Measurements from ENCODE around the gene LFNG.
"Not testable (repeated sequence)": the region's sequence is repeated elsewhere in the genome, so short reads cannot be mapped to it uniquely, and the experiment has no call there.

LFNG gene

DNA sequence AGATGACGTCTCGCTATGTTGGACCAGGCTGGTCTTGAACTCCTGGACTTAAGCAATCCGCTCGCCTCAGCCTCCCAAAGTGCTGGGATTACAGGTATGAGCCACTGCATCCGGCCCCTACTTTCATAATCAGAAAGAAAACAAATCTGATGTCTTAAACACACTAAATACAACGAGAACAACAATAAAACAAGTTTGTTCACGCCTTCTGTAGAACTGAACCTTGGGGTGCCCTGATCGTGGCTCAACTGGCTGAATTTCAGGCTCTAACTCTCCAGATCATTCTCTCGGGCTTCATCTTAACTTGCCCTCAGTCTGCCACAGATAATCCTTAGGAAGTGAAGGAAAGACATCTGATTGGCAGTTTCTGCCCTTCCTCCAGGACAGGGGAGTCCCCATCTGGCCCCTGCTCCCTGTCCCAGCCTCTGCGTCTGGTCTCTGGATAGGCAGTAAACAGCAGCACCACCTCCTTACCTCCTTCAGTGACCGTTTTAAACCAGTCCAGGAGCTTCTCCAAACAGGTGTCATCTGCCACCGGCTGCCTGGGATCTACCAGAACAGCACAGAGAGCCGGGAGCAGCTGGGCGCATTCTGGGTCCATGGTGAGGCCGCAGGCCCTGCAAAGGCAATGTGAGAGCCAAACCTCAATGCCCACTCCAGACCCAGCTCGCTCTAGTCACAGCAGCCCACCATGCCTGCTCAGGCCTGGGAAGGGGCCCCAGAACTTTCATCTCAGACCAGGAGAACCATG, 34.4 kb downstream of the LFNG start:
- no peak for DNase-seq

GRCh38 chr7:2554661-2555111, 35.1 kb downstream of the LFNG start:
- no peak for DNase-seq

DNA sequence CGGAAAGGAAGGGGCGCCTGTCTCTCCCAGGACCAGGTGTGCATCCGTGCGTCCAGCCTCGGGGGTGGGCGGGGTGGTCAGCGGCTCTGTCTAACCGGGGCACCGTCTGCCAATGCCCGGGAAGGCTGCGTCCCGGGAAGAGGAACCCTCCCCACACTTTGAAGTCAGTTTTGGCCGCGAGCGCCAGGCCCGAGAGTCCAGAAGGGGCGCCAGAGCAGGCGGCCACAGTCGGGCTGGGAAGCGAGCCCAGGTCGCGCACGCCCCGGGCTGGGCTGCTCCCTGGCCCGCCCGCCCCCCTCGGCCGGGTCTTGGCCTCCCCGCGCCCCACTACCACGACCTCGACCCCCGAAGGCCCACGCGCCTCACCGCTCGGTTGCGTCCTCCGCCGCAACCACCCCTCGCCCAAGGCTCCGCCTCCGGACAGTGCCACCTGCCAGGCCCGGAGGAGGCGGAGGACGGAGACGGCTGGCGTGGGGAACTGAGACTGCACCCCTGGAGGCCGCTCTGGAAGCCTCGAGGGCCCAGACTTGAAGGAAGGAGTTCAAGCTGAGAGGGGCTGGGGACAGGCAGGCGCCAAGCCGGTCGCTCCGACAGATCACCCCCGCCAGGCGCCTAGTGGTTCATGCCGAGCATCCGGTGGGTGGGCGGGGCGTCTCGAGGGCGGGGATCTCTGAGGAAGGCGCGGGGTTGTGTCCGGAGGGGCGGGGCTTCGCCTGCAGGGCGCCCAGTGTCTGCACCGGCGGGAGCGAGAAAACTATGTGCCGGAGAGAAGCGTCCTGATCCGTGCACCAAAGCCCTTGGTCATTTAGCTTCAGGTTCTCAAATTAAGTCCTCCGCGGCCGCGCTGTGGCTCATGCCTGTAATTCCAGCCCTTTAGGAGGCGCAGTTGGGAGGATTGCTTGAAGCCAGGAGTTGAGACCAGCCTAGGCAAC, 35.8 kb downstream of the LFNG start, which contains the start of gene BRAT1:
Gene BRAT1 (minus strand): TSS at position 404 of the 932 bp plus-strand sequence. CDS start 1,093 bp downstream, outside the sequence.
- DNase-seq, result peak; percentile 85

- DNase-seq, result peak; percentile 52
These were observed 39.2 kb downstream of the LFNG start, which contains the start of gene IQCE for GRCh38 chr7:2558629-2559282. Gene IQCE, plus strand, starts transcription at chr7:2558979. Its CDS starts 203 bp downstream, at chr7:2559182.

- DNase-seq, result no peak
These were observed 39.8 kb downstream of the LFNG start for GRCh38 chr7:2559283-2559950.

DNA sequence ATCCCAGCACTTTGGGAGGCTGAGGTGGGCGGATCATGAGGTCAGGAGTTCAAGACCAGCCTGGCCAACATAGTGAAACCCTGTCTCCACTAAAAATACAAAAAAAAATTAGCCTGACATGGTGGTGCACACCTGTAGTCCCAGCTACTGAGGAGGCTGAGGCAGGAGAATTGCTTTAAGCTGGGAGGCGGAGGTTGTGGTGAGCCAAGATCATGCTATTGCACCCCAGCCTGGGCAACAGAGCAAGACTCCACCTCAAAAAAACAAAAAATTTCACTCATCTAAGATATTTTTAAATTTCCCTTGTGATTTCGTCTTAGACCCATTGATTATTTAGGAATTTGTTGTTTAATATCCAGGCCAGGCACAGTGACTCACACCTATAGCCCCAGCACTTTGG, 44.4 kb downstream of the LFNG start:
- DNase-seq, result not testable (repeated sequence)

DNA sequence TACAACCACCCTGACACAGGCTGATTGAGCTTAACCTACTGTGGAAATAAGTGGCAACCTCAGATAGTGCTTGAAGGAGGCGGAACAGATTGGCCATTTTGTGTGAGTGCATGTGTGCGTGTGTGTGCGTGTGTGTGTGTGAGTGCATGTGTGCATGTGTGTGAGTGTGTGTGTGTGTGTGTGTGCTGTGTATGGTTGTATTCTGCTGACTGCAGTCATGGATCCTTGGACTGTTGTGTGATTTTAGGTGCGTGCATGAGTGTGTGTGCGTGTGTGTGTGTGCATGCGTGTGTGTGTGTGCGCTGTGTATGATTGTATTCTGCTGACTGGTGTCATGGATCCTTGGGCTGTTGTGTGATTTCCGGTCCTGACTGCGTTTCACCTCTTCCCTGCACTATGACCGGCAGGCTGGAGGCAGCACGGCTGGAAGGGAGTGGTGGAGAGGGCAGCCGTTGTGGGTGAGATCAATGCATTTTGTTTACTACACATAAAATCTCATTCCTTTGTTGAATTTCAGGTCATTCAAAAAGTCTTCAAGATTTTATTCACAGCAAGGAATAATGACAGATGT, 45.5 kb downstream of the LFNG start:
- no peak for DNase-seq

GRCh38 chr7:2566348-2566889, 46.8 kb downstream of the LFNG start:
- DNase-seq, result no peak

DNA sequence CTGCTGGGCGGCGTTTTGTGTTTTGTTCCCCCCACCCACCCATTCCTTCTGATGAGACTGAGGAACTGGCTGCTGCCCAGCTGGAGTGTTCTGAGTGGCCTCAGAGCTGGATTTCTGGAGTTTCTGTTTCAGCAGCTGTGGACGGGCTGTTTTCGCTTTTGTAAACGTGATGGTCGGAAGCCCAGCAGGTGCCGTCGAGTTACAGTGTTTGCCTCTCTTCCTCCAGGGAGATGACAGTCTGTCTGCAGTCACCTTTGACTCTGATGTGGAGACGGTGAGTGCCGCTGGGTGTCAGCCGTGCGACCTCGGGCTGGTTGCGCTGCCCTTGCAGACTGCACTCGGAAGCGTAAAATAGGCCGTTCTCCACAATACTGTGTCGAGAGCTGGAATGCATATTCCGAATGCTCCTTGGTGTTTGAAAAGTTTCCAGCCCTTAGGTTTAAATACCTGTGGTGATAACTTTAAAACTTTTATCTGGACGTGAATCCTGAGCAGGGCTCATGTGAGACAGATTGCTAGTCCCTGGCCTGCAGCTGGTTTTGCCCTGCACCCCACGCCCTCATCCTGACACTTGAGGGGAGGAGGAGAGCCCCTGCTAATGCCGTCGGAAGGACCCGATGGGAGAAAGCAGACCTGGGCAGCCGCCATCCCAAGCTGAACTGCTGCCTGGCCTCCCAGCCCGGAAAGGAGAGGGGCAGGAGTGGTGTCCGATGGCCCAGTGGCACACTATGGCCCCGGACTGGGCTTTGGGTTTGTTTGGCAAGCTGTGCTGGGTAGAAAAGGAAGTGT, 47.5 kb downstream of the LFNG start:
- DNase-seq, result no peak

- no peak for DNase-seq
These were observed 48.2 kb downstream of the LFNG start for GRCh38 chr7:2567679-2568278.

DNA sequence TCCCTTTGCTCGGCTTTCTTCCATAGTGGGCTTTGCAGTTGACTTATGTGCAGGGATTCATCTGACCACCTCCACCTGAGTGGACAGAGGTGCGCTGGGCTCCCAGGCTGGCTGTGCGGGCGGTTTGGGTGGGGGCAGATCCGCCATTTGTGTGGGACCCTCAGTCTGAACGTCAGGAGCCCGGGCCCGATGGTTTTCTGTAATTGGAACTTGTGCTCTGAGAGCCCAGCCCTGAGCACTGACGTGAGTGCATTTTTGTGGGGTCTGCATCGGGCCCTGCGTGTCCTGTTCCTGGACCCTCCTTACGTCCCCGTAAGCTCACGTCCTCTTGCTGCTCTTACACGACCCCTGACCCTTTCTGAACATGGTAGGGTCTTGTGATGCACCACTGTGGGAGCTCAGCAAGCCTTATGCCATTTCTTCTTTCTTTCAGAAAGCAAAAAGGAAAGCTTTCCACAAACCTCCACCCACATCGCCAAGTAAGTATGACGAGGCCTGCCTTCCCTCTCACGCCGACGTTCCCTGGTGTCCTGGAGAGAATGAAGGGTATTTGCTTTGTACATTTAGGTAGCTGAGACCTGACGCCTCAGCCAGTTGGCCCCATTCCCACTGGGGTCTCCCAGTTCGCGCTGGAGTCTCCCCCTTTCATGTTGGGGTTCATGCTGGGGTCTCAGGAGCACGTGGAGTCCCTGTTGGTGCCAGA, 49.1 kb downstream of the LFNG start:
- no peak for DNase-seq

GRCh38 chr7:2569421-2569820, 49.8 kb downstream of the LFNG start:
- DNase-seq, result no peak

- DNase-seq, result no peak
These were observed 50.4 kb downstream of the LFNG start for GRCh38 chr7:2570021-2570420.

DNA sequence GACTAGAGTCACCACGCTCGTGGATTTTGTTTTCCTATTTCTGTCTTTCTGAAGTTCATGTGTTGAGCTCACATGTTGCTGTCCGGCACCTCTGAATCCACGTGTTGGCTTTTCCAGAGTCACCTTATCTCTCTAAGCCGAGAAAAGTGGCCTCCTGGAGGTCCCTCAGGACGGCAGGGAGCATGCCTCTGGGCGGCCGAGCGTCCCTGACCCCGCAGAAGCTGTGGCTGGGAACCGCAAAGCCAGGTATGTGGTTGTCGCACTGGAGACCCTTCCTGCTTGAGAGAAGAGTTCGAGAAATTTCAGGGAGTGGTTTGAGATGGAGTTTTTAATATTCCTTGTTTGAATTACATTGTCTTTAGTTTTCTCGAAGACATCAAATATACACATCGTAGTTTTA, 51.8 kb downstream of the LFNG start:
- DNase-seq, result no peak

DNA sequence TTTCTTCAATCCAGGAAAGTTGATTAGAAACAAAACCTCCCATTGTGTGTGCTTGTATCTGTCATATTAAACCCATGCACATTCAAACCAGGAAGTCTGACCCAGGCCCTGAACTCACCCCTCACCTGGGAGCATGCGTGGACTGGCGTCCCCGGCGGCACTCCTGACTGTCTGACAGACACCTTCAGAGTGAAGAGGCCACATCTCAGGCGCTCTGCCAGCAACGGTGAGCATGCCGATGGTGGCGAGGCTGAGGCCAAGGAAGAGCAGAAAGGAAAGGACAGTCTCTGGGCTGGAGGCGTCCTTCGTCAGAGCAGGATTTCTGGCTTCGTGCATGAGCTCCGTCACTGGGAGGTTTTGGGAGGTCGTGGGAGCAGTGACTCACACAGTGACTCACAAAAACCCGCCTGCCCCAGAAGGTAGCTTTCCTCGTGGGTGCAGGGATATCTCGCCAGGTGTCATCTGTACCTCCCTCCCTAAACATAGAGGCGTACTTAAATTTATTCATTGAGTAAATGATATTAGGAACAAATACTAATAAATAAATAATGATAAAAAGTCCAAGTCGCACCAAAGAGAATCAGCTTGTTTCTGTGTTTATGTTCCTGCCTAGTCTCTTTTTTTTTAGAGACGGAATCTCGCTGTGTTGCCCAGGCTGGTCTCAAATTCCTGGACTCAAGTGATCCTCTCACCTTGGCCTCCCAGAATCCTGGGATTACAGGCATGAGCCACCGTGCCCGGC, 52.7 kb downstream of the LFNG start:
- DNase-seq, result no peak

DNA sequence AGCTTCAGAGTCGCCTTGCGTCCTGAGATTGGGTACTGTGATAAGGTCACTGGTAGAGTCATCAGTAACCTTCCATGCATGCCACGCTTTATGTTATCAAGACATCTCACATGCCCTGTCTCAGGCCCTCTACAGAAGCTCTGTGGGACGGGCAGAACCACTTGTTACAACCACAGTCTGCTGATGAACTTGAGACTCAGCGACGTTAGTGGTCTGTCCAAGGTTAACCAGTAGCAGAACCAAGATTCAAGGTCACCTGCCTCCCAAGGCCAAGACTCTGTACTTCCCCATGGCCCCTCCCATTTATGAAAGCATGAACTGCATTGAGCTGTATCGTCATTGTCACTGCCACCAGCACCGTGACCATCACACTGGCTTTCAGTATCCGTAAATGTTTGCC, 54.2 kb downstream of the LFNG start:
- no peak for DNase-seq

GRCh38 chr7:2575046-2575732, 55.6 kb downstream of the LFNG start:
- no peak for DNase-seq

DNA sequence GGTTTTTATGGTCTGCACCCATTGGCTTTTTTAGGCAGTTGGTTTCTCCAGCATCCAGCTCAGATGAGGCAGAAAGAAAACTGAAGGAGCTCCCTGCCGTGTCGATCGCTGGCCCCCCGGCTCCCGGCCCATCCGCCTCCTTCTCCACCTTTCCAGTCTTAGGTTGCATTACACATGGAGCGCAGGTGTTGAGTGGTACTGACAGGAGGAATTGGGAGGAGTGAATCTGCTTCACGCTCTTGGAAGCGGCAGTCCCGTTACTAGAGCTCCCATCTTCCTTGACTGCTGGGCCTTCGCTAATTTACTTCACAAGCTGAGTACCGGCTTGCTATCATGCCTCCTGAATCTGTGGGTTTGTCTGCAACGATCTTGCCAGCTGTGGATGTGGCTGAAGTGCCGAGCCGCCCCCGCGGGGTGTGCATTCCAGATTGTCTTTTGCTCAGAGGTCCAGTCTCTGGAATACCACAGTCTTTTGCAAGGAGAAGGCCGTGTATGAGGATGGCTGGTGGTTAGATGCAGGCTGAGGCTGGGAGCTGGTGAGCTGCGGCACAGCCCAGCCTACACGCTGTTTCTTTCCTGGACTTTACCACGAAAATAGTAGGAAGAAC, 56.3 kb downstream of the LFNG start:
- DNase-seq, result no peak
